Liver (tissue), 9 donors: ENCODE data around the gene LMLN. TPM values are rescaled to one million over a fixed set of nuclear protein-coding genes. Genes with fewer than 3 reads are reported as not detected.

ENCODE experiments used
- DNase-seq: peaks from one replicate; pipeline ENCODE4 v3.0.0-alpha.2; 2017; ENCODE audit warnings: low spot score
- H3K27ac ChIP-seq, 2 donors: one replicate each; pipeline ENCODE4 v1.7.0; 2013; ENCODE audit warnings: inconsistent platforms in 2 of 2, low read length in 2 of 2, control low read depth in 1 of 2, low read depth in 1 of 2, mild to moderate bottlenecking in 1 of 2
- H3K27me3 ChIP-seq, 4 donors: one replicate each; pipeline versions ENCODE4 v1.6.1 to v1.7.0; 2013; ENCODE audit warnings: low read length in 3 of 4, inconsistent platforms in 1 of 4, mild to moderate bottlenecking in 1 of 4, moderate library complexity in 1 of 4; ENCODE audit not compliant: control insufficient read depth in 4 of 4, insufficient read depth in 4 of 4
- H3K36me3 ChIP-seq, 4 donors: one replicate each; pipeline versions ENCODE4 v1.6.1 to v1.7.0; 2013; ENCODE audit warnings: low read length in 3 of 4, mild to moderate bottlenecking in 3 of 4, low read depth in 1 of 4, moderate library complexity in 1 of 4; ENCODE audit not compliant: control insufficient read depth in 4 of 4, insufficient read depth in 3 of 4
- H3K4me1 ChIP-seq, 4 donors: one replicate each; pipeline versions ENCODE4 v1.6.1 to v1.7.0; 2013; ENCODE audit warnings: low read length in 3 of 4, mild to moderate bottlenecking in 3 of 4, moderate library complexity in 1 of 4; ENCODE audit not compliant: control insufficient read depth in 4 of 4, insufficient read depth in 4 of 4
- H3K4me3 ChIP-seq, 3 donors: one replicate each; pipeline versions ENCODE4 v1.6.1 to v1.7.0; 2013; ENCODE audit warnings: low read length in 3 of 3, control low read depth in 1 of 3, low read depth in 1 of 3, mild to moderate bottlenecking in 1 of 3
- H3K9ac ChIP-seq, 2 donors: one replicate each; pipeline ENCODE4 v1.7.0; 2013; ENCODE audit warnings: low read length in 2 of 2, mild to moderate bottlenecking in 2 of 2, moderate library complexity in 2 of 2, control low read depth in 1 of 2, low read depth in 1 of 2
- H3K9me3 ChIP-seq, 4 donors: one replicate each; pipeline versions ENCODE4 v1.6.1 to v1.7.0; 2013; ENCODE audit warnings: low read length in 3 of 4; ENCODE audit not compliant: control insufficient read depth in 4 of 4
- CTCF ChIP-seq: fragments of 150-350 bp; IDR thresholded peaks from 2 replicates; pipeline ENCODE4 v1.5.1; 2017; ENCODE audit warnings: improper control_type of control experiment, low read depth, low read length; ENCODE audit not compliant: missing input control
- EGR1 ChIP-seq, 2 donors: IDR thresholded peaks; 2 replicates each; pipeline ENCODE4 v1.6.1; 2016 to 2018; ENCODE audit warnings: antibody characterized with exemption in 2 of 2, low read depth in 2 of 2
- HNF4G ChIP-seq: IDR thresholded peaks from 2 replicates; pipeline ENCODE4 v1.6.1; 2016; ENCODE audit warnings: antibody characterized with exemption
- JUND ChIP-seq, 2 donors: IDR thresholded peaks; 2 replicates each; pipeline ENCODE4 v1.6.1; 2016; ENCODE audit warnings: antibody characterized with exemption in 2 of 2
- NR2F2 ChIP-seq: IDR thresholded peaks from 2 replicates; pipeline ENCODE4 v1.6.1; 2016; ENCODE audit warnings: antibody characterized with exemption
- RAD21 ChIP-seq, 2 donors: IDR thresholded peaks; 2 replicates each; pipeline ENCODE4 v1.6.1; 2016; ENCODE audit warnings: antibody characterized with exemption in 2 of 2, mild to moderate bottlenecking in 2 of 2
- RXRA ChIP-seq, 2 donors: IDR thresholded peaks; 2 replicates each; pipeline ENCODE4 v1.6.1; 2017 to 2018; ENCODE audit warnings: antibody characterized with exemption in 2 of 2, mild to moderate bottlenecking in 1 of 2
- SP1 ChIP-seq: IDR thresholded peaks from 2 replicates; pipeline ENCODE4 v1.6.1; 2018; ENCODE audit warnings: antibody characterized with exemption, mild to moderate bottlenecking
- TAF1 ChIP-seq: conservative IDR thresholded peaks from 2 replicates; pipeline ENCODE4 v1.6.1; 2016; ENCODE audit warnings: antibody characterized with exemption, mild to moderate bottlenecking
- ZBTB33 ChIP-seq: IDR thresholded peaks from 2 replicates; pipeline ENCODE4 v1.6.1; 2016; ENCODE audit warnings: antibody characterized with exemption
- WGBS: extraction: QIAGEN DNeasy Blood & Tissue Kit; methylation state at CpG from one replicate; pipeline ENCODE4 v1.1.7; 2013; 5-methylcytosine and 5-hydroxymethylcytosine counted together
- polyA plus RNA-seq, 2 donors: library from polyadenylated mRNA; stranded (reverse) in 1 of 2; unstranded in 1 of 2; fragments of 200-250 nt in 1 of 2; fragments of >200 nt in 1 of 2; fragmentation: Nextera tagmentation in 1 of 2; extraction: Ambion mirVana in 1 of 2; gene quantifications; one replicate each; pipeline versions ENCODE4 v1.2.1 to v1.2.3, GENCODE V29; 2013 to 2015
- total RNA-seq, 2 donors: library from RNA; depleted of rRNA; stranded (reverse); fragments of >200 nt; gene quantifications; one replicate each; pipeline ENCODE4 v1.2.3, GENCODE V29; 2014
- donor health status: healthy.
- donor health status: healthy.
- donor health status: healthy.
- donor health status: healthy.
- donor health status: healthy.

Gene LMLN
- total and polyA plus RNA-seq, 4 donors: 0.90 to 3.2 (median 1.8) TPM

GRCh38 chr3:197936819-197937384, 23.1 kb upstream of the LMLN start:
- H3K36me3 ChIP-seq: no peaks in the 10 kb centered on the region
- DNase-seq: no peak
- 89% methylated on average over 15 of the region's 15 CpGs for WGBS

DNA sequence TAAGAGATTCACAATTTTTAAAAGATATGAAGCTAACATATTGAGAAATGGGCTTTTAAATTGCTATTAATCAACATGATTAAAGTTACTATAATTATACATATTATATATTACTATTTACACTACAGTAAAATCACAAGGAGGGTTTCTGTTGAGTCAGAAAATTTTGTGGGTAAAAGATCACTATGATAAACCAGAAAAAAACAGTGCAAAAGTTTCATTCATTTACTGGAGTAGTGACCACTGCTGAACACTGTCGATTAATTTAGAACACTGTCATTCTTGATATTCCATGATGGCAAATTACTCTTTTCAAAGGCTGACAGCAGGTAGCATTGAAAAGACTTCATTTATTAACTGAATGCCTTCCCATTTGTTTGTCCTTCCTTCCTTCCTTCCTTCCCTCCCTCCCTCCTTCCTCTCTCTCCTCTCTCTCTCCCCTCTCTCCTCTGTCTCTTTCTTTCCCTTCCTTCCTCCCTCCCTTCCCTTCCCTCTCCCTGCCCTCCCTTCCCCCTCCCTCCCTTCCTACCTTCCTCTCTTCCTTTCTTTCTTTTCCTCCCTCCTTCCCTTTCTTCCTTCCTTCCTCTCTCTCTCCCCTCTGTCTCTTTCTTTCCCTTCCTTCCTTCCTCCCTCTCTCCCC, 19.2 kb upstream of the LMLN start:
- DNase-seq: no peak
- Histone ChIP-seq H3K9ac (no peak overlapping the region), H3K4me3 (no peak overlapping the region), H3K4me1 (no peaks in the 10 kb centered on the region), H3K36me3 (peaks cover 0 to 3% (median 0%) of the 10 kb centered on the region in 4 donors), H3K27me3 (no peaks in the 10 kb centered on the region), H3K9me3 (no peaks in the 10 kb centered on the region), H3K27ac (no peak overlapping the region)
- 89% methylated on average over 1 of the region's 1 CpG for WGBS
- TF ChIP-seq JUND (IDR thresholded peaks at IDR 0.05) (no peak), NR2F2 (no peak), HNF4G (no peak), CTCF (no peak), TAF1 (no peak), SP1 (no peak), EGR1 (IDR thresholded peaks at IDR 0.05; ENCODE audit: low read depth in 2 of 2) (no peak), ZBTB33 (no peak)

More at GRCh38 chr3:197936819-197937384, 23.1 kb upstream of the LMLN start:
- no peak overlapping the region for H3K9ac ChIP-seq
- H3K9me3 ChIP-seq: no peaks in the 10 kb centered on the region
- no peaks in the 10 kb centered on the region for H3K4me1 ChIP-seq
- no peaks in the 10 kb centered on the region for H3K27me3 ChIP-seq
- no peak for TF ChIP-seq JUND (IDR thresholded peaks at IDR 0.05)
- H3K4me3 ChIP-seq: no peak overlapping the region
- no peak overlapping the region for H3K27ac ChIP-seq

DNA sequence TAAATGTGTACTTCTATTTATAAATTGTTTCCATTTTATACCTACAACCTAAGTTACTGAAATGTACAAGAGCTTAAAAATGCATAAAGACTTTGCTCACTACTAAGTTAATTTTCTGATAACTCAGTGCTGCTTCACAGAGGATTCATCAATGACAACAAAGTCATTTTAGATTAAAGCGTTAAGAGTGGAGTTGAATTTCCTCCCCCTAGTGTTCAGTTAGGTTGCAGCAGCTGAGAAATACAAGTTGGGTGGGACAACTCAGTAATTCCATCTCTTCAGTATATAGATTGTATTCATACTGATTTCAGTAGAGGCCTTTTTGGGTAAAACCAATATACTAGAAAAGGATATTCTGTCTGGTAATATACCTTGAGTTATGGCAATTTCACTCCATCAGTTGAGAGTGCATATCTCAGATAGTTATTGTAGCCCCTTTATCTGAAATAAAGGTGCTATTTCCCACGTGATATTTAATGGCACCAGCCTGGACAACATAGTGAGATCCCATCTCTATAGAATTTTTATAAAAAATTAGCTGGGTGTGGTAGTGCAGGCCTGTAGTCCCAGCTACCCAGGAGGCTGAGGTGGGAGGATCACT, 17.0 kb upstream of the LMLN start:
- Histone ChIP-seq H3K9me3 (no peaks in the 10 kb centered on the region), H3K4me3 (no peak overlapping the region), H3K27me3 (no peaks in the 10 kb centered on the region), H3K36me3 (peaks cover 0 to 3% (median 0%) of the 10 kb centered on the region in 4 donors), H3K9ac (no peak overlapping the region), H3K27ac (no peak overlapping the region), H3K4me1 (no peaks in the 10 kb centered on the region)
- no peak for DNase-seq
- TF ChIP-seq CTCF: peak; percentile 66
- no peak for TF ChIP-seq SP1
- TF ChIP-seq RAD21 (IDR thresholded peaks at IDR 0.05): peak; percentile 64 to 73
- TF ChIP-seq RXRA (IDR thresholded peaks at IDR 0.05): no peak
- 41% methylated on average over 2 of the region's 2 CpGs for WGBS
